ENCODE measurements around the gene SCGB2A2.

The SCGB2A2 gene

GRCh38 chr11:62306227-62306626 is 36.3 kb downstream of the SCGB2A2 start:
- no peak for DNase-seq (ENCODE audit: low read depth)

- DNase-seq (ENCODE audit: low read depth): no peak
Observed at GRCh38 chr11:62307950-62308349, 38.0 kb downstream of the SCGB2A2 start.

GRCh38 chr11:62309991-62310390 is 40.0 kb downstream of the SCGB2A2 start:
- no peak for DNase-seq (ENCODE audit: low read depth)

DNA sequence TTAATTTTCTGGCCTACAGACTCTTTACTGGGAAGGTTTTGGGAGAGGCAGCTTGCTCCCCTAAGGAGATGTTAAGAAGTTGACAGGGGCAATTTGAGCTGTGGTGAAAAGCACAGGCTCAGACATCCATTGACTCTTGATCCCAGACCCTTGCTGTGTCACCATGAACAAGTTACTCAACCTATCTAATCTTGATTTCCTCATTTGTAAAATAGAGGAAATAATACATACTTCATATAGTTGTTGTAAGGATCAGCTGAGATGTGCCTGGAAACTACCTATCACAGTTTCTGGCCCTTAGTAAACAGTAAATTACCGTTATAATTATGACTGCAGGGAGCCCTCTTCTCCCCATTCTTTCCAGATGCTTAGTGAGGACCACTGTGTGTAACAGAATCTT is 45.5 kb downstream of the SCGB2A2 start:
- DNase-seq (ENCODE audit: low read depth): no peak

- DNase-seq (ENCODE audit: low read depth): no peak
Observed at GRCh38 chr11:62322524-62322923, 52.6 kb downstream of the SCGB2A2 start.

Data from stimulated activated CD8-positive, alpha-beta memory T cell treated with anti-CD3 and anti-CD28 coated beads, Interleukin-12 subunit alpha, Interleukin-12 subunit beta, amount 100 ng/mL, for 1 hour (primary cell).